HG02973 (cell line): Measurements from ENCODE around the gene APLNR.

Experiments used
- ATAC-seq: cut with Tn5 transposase; IDR thresholded peaks from one replicate; pipeline ENCODE4 v1.9.1; 2021; ENCODE audit warnings: moderate library complexity; ENCODE audit not compliant: unreplicated experiment

APLNR gene

DNA sequence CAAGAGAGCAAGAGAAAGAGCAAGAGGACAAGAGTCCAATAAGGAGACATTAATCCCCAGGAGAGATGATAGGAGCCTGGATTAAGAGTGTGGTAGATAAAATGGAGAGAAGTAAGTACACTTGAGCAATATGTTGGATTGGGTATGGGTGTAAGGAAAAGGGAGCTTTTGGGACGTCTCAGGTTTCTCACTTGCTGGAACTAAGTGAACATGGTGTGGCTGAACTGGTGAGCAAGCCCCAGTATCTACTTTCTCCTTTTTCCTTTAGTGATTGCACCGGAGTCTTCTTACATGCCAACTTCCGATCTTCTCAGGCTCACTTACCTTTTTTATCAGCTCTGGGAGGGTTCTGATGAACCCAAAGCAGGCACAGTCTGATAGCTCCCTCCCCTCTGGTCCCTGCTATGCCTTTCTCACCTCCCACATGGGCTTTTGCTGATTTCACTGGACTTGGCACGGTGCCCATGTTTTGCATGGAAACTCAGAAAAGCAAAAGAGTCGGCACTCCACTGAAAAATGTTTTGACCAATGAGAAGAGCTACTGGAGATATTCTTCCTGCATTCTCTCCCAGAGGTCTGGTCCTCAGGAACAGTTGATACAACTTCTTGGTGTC, 14.5 kb upstream of the APLNR start:
- no peak for ATAC-seq

- ATAC-seq: no peak
Observed at GRCh38 chr11:57251037-57251436, 14.0 kb upstream of the APLNR start.

- ATAC-seq: peak; percentile 53
Observed at GRCh38 chr11:57249384-57250319, 12.6 kb upstream of the APLNR start.

DNA sequence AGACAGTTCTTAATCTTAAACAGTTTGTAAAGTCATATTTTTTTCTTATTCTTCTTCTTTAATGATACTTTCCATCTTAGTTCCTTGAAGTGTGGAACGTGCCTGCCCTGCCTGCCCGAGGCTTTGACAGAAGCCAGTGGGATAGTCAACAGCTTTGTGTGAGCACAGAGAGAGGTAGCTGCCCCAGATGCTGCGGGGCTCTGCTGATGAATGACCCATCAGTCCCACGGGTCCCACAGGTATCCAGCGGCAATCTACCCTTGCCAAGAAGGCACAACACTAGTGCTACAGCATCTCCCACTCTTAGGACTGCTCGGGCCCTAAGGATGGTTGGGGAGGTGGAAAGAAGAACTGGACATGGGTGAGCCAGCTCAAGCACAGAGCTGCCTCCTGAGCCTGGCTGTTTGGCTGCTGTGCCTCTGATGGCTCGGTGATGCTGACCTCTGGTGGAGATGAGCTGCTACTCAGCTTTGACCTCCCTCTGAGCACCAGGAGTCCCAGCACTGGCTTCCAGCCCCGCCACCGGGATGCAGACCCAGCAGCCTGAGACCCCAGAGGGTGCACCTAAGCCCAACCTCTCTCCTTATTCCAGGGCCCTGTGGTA, 11.8 kb upstream of the APLNR start:
- ATAC-seq: peak; percentile 57

- no peak for ATAC-seq
Observed at GRCh38 chr11:57244911-57245310, 7.9 kb upstream of the APLNR start.

- no peak for ATAC-seq
Observed at GRCh38 chr11:57241353-57241972, 4.4 kb upstream of the APLNR start.

DNA sequence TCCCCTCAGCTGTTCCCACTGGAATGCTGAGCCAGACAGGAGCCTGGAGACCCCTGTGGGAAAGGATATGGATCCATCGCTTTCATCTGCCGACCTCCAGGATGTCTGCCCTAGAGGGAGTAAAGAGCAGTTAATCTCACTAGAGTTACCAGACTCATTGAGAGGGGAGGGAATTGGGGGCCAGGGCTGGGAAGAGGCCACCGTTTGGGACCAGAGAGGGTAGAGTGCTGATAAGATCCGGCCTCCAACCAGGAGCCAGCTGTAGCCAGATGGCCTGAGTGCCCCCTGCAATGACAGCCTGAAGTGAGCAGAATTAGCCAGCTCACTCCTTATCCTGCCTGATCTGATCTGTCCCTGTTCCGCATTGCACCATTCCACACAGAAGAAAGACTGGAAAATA, 3.7 kb upstream of the APLNR start:
- ATAC-seq: no peak

DNA sequence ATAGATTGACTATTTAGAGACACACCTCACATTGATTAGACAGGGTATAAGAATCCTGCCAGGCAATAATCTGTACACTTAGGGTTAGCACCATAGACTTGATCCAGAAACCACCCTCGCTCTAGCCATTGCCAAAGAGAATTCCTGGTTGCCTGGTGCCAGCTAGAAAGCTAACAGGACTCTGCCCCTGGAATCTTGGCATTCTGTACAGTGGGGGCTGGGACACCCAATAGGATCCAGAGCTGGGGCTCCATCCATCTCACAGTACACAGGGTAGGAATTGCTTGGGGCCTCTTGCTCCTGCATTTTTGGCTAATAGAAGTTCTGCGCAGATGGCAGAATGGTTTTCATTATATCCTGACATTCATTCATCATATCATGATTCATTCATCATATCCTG, 3.0 kb upstream of the APLNR start:
- no peak for ATAC-seq

GRCh38 chr11:57239348-57239747, 2.3 kb upstream of the APLNR start:
- ATAC-seq: no peak

- no peak for ATAC-seq
Observed at GRCh38 chr11:57235761-57236703, 1.0 kb downstream of the APLNR start.

GRCh38 chr11:57233702-57234101, 3.3 kb downstream of the APLNR start:
- ATAC-seq: no peak

DNA sequence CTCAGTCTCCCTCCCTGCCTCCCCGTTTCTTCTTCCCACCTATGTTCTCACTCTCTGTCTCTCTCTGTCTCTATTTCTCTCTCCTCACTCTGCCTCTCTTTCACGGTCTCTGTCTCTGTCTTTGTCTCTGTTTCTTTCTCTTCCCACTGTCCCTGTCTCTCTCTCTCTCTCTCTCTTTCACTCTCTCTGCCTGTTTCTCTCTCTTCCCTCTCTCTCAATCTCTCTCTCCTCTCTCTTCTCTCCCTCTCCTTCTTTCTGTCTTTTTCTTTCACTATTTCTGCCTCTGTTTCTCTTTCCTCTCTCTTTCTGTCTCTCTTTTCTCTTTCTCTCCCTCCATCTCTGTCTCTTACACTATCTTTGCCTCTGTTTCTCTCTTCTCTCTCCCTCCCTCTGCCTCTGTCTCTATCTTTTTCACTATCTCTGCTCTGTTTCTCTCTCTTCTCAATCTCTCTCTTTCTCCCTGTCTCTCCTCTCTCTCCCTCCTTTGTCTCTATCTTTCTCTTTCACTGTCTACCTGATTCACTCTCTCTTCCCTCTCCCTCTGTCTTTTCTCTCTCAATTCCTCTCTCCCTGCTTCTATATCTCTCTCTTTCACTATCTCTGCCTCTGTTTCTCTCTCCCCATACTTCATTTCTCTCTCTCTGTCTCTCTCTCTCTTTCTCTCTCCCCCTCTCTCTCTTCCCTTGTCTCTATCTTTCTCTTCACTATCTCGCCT, 5.4 kb downstream of the APLNR start:
- no peak for ATAC-seq

DNA sequence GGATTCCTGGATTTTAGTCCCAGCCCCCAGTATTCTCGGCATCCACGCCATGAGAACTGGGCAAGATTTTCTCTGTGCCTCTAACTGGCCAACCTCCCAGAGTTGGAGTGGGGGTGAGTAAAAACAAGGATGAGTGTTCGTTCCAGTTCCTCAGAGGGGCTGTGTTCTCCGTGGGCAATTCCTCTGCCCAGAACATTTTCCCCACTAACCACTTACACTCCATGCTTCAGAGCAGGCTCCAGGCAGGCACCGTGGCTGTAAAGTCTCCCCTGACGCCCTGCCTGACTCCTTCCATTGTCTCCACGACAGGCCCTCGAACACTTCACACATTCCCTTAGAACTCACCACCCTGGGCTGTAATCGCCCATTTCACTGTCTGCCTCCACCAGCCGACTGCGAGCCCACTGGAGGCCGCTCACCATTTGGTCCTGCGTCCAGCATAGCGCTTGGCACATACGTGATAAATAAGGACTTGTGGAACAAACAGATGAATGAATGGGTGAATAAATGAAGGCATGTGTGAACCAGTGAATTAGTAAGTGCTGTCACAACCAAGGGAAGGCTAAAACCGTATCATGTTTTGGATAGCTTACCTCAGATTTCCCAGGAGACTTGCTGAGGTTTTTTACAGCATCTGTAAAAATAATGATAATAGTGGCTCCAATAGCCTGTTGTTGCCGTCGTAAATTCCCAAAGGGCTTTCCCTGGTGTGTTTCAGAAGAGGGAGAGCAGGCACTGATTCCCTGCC, 6.1 kb downstream of the APLNR start:
- no peak for ATAC-seq

GRCh38 chr11:57230316-57230715, 6.7 kb downstream of the APLNR start:
- ATAC-seq: no peak

DNA sequence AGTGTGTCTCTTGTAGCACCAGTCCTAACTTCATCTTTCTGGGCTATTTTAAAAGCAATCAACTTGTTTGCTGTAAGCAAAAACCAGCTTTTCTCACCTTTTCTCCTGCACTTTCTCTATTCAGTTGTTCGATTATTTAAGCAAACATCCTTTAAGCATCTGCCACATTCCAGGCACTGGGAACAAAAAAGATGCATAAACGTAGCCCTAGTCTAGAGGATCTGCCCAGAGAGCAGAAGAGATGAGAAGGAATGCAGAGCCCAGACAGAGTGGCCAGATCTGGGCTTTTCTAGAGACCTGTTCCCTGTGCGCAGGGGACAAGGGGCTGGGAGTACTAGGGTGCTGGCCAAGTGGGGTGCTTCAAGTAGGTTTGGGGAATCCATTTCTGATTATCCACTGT, 8.4 kb downstream of the APLNR start:
- ATAC-seq: no peak

DNA sequence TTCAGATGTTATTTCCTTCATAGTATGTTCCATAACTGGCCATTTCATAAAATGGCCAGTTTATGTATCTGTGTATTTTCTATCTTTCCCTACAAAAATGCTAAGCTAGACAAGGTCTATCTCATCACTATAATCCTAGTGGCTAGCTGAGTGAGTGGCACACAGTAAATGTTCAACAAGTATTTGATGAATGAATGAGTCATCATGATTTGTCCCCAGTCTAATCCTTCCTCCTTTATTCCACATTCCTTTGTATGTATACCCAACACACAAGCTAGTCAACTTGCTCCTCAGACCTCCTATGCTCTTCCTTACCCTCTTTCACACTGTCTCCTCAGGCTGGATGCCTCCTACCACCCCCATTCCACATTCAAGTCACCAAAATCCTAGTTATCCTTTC, 12.5 kb downstream of the APLNR start:
- ATAC-seq: no peak

DNA sequence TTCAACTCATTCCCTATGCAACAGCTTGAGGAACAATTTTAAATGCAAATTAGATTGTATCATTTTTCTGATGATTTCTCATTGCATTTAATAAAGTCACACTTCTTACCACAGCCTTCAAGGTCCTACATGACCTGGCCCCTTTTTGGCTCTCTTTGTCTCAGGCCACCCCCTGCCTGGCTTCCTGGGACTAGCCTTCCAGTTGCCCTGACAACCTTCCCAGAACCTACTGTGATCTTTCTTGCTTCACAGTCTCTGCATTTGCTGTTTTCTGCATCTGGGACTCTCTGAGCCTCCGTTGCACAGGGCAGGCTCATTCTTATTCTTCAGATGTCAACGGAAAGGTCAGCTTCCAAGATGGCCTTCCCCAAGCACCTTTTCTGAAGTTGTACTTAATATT, 12.9 kb downstream of the APLNR start:
- no peak for ATAC-seq

DNA sequence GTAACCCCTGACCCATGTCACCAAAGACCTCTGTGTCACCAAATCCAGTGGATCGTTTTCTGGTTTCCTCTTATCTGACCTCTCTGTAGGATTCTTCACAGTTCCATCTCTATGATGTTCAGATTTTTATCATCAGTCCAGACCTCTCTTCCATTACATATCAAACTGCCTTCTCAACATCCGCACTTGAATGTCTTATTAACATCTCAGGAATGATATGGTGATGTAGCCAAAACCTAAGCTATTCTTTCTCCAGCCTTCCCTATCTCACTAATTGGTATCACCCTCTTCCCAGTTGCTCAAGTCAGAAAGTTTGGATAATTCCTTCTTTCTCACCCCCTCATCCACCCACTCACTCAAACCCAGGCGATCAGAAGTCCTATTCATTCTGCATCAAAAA, 13.4 kb downstream of the APLNR start:
- no peak for ATAC-seq

- ATAC-seq: no peak
Observed at GRCh38 chr11:57222239-57222638, 14.8 kb downstream of the APLNR start.
